HG03432 (cell line): ENCODE data around the gene ZNF592.

Experiments used
- ATAC-seq: cut with Tn5 transposase; IDR thresholded peaks from one replicate; pipeline ENCODE4 v1.9.1; 2021; ENCODE audit warnings: mild to moderate bottlenecking, moderate library complexity; ENCODE audit not compliant: unreplicated experiment

Gene ZNF592

DNA sequence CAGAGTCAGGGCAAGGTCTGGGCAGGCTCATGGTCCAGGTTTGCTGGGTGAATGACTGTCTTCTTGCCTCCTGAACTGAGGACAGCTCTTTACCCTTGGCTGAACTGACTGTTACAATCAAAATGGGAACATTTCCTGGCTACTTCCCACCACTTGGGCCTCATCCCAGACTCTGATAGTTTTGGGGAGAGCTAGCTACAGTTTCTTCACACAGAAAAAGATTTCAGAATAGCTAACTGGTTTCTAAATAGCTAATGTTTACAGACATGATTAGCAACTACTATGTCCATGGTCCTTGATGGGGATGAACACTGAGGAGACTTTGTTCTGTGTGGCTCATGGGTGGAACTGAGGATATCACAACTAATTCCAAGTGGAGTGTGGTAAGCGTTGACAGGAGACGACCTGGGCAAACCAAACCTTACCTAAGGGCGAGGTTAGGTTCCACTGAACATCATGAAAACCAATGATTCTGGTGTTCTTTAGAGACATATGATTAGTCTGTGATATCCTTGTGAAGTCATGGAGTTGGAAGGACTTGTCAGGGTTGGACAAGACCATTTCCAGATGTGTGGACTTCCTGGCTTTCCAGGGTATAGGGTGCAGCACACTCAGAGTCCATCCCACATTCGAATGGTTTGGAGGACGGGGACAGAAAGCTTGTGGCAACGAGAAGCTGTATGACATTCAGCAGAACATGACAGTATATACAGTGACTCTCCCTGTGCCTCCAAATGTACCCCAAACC lies 76.0 kb downstream of the ZNF592 start:
- ATAC-seq = no peak

DNA sequence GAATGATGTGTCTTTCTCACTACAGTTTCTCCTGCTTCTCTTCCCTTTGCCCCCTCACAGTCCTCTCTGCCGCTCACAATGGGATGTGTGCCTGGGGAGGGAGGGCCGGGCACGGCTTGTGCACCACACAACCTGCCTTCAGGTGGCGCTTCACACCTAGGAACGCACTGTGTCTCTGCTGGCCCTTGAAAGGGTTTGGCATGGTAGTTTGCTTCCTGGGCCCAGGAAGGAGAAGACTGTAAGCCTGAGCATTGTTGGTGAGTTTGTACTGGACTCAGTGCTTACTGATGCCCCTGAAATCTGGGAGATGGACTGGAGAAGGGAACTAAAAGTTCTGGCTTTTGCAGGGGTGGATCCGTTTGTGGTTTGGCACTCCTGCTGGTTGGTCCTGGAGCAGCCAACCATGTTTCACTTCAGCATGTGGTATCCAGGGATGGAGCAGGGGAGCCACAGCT lies 78.0 kb downstream of the ZNF592 start:
- no peak for ATAC-seq

DNA sequence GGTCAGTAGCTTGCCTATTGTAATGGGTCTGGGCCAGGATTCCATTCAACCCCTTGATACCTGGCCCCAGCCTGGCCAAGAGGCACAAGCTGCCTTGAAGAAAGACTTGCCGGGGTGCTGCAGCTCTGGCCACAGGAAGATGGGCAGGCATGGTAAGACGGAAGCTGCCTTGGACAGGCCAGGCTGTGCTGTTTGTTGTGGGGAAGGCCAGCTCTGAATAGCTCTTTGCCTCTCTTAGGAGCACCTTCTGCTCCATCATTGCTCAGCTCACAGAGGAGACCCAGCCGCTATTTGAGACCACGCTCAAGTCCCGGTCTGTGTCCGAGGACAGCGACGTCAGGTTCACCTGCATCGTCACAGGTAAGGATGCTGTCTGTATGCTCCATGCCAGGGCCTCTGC lies 78.9 kb downstream of the ZNF592 start:
- ATAC-seq = no peak

DNA sequence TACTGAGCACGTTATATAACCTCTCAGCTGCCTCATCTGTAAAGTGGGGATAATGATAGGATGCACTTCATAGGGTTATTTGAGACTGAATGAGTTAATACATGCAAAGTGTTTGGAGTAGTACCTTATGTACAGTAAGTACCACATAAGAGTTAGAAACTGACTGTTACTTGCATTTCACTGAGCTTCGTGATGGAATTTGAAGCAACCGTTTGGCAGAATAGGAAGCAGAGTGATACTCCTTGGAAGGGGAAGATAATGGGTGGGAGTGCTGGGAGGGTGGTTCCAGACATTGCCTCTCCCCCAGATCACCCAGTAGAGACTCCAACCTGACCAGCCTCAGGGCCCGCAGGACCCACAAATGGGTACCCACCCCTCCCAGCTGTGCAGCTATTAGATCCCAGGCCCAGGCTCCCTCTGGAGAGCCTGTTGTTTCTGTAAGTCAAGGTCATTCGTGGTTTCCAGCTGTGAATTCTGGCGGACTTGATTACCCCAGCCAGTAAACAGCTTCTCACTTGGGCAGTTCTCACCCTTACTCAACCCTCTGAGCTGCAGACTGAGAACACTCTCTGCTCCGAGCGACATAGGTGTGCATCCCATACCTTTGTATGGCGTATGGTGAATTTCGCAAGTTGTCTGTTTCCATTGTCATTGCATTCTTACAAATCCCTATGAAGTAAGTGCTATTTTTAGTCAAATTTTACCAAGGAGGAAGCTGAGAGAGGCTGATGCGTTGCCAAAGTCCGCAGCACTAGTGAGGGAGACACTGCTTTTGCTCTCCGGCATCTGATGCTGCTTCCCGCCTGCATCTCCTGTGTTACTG lies 79.9 kb downstream of the ZNF592 start:
- no peak for ATAC-seq

DNA sequence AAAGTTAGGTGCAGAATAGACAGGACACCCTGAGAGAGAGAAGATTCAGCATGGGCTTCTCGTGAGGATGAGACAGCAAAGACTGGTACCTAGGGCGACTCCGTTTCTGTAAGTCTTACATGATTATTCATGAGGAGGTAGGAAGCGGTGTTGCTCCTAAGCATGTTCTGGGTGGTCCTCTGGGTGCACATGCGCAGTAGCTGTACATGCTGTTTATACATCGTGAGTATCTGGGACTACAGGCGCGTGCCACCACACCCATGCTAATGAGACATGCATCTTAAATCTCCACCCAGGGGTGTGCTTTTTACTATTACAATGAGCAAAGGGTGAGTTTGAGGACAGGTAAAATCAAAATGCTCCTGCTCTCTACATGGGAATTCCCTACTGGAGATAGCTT lies 81.0 kb downstream of the ZNF592 start:
- no peak for ATAC-seq

DNA sequence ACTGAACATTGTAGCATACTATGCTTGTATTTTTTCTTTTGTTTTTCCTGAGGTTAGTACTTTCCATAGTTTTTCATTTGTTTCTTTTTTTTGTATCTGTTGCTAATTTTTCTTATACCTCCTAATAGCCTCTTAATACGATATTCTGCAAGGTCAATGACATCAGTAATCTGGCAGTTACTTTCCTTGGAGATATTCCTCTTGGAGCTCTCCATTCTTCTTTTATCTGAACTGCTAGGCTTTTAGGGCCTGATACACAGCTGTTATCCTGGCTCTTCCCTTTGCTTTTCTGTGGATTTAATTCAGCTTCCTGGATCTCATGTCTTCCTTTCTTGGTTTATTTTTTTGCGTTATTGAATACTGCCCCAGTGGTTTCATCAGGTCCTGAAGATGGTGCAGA lies 81.6 kb downstream of the ZNF592 start:
- no peak for ATAC-seq

DNA sequence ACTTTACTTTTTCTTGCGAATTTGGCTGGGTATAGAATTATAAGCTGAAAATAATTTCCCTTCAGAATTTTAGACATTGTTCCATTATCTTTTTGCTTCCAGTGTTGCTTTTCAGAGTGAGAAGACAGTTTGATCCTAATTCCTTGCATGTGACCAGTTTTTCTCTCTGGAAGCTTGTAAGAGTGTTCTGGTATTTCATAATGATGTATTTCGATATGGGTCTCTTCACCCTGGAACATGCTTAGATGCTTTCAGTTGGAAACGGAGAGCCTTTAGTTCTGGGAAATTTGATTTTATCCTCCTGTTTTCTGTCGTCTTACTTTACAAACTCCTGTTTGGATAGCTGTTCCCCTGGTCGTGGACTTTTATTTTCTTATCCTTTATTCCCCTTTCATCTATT lies 82.6 kb downstream of the ZNF592 start:
- no peak for ATAC-seq

DNA sequence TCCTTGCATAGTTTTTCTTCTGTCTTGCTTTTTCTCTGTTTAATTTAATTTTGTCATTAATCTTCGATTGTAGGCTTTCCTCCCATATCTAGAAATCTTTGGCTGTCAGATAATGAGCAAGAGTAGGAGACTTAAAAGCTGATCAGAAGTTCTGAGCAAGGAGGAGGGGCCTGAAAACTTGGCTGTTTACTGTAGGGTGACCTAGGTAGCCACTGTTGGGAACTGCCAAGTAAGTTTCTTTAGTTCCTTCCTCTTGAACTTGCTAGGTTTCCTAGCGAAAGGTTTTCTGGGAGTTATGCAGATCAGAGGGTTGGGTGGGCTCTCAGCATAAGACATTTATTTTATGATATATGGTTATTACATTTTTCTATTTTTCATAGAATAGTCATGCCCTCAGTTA lies 83.2 kb downstream of the ZNF592 start:
- ATAC-seq = no peak

DNA sequence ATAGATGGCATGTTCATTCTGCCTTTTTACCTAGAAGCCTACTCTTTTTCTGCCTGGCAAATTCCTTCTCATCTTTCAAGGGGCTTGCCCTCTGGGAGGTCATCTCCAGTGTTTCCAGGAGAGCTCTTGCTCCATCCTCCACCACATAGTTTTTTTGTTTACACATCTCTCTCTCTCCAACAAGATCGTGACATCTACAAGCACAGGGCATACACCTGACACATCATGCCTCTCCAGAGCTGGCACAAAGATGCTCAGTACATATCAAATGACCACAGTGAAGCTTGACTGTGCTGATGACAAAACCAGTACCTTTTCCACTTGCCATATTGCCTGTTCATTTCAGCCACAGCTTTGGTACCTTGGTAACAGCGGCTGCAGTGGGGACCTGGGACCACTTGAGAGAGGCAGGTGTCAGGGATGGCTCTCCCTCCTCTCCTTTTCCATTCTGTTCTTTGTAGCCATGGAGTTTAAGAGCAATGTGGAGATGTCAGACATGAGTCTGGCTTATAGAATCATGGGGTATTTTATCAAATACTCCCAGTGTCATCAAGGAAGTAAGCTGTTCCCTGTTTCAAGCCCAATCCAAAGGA lies 84.2 kb downstream of the ZNF592 start:
- ATAC-seq = no peak

DNA sequence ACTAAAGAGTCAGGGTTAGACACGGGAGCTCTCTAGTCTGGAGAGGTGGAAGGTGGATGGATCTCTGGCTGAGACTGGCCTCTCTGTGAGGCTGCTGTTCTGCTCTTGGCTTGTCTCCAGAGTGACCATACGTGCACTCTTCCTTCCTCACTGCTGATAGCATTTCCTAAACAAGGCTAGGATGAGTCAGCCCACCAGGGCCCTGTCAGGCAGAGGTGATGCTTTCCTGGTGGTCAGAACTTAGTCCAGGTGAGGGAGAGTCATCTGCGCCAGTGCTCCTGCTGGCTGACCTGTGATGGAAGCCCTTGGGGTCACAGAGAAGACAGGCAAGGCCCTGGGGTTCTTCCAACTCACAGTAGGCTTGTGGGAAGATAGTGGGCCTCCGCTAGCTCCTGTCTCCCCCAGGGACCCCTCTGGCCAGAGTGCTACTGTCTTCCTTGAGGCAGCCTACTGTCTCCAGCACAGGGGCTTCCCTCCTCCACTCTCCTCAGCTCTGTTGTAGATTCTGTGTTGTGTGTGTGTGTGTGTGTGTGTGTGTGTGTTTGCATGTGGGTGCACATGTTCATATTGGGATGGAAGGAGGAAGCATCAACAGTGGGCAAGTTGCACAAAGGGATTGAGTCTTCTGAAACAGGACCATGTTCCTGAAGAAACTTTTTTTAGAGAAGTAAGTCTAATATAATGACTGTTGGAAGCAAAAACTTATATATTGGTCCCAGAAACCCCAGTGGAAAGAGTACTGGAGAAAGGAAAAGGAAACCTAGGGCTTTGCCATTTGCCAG lies 85.2 kb downstream of the ZNF592 start:
- no peak for ATAC-seq

DNA sequence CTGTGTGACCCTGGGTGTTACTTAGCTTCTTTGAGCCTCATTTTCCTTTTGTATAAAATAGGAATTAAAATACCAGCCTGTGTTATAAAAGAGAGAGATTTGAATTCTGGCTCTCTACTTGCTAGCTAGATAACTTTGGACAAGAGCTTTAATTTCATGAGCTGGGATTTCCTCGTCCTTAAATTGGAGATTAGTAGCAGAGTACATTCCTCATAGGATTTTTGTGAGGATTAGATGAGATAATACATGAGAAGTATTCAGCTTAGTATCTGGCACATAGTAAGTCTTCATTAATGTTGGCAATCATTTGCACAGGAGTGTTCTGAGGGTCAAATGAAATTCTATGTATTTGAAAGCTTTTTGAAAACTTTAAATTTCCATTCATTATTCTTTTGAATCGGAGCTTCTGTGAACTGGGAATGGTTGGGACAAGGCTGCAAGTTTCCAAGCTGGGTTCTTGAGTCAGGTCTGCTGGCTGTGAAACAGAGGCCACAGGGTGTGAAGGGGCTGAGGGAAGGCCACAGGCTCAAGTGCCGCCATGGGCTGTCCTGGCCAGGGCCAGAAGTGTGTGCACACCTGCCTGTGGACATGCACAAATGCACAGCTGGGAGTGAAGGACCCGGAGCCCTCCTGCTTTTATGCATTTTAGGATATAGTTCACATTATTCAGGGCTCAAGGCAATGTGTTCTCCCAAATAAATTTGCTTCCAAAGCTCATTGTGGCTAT lies 86.0 kb downstream of the ZNF592 start:
- ATAC-seq = no peak

DNA sequence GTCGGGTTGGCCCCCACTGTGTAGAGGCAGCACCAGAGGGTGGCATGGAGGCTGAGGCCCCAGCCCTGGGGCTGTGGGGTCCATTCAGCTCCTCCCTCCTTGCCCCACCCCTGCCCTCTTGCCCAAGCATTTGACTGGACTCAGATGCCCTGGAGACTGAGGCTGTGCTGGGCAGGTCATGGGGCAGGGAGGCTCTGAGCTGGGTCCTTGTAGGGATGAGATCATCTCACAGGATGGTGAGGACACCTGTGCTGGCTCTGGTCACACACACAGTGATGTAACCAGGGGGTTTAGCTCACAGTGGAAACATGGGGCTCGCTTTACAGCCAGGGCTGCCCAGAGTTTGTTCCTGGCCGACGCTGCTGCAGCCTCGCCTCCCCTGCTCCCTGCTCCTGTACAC lies 86.6 kb downstream of the ZNF592 start:
- ATAC-seq = no peak

DNA sequence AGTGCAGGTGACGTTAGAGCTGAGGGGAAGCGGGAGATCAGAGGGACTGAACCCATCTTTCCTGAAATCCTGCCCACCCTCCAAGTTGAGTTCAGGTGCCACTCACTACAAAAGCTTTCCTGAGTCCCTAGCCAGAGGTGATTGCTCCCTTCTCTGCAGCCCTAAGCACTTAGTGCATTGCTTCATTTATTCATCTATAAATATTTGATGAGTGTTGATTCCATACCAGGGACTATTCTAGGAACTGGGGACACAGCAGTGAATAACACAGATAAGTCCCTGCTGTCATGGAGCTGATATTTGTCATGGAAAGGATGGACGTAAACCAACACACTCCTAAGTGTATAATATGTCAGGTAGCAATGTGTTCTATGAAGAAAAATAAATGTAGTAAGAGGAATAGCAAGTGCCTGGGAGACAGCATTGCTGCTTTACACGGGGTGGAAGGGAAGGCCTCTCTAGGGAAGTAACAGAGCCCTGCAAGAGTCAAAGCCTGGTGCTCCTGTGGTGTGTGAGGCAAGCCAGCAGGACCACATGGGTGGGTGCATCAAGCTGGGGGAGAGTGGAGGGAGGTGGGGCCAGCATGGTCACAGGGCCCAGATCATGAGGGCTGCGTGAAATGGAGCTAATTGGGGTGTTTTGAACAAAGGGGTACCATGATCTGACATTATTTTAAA lies 87.4 kb downstream of the ZNF592 start:
- ATAC-seq = no peak

DNA sequence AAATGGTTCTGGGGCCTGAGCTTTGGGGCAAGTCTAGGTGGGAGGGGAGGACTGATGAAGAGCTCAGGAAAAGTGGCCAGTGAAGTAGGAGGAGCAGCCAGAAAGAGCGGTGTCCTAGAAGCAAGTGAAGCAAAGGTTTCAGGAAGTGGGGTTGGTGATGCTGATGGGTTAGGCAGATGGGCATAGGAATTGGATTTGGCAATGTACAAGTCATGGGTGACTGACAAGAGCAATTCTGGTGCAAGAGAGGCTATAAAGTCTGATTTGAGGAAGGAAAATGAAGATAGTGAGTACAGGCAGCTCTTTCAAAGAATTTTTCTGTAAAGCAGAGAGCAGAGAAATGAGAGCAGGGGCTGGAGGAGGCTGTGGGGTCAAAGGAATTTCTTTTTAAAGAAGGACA lies 88.5 kb downstream of the ZNF592 start:
- ATAC-seq = no peak

DNA sequence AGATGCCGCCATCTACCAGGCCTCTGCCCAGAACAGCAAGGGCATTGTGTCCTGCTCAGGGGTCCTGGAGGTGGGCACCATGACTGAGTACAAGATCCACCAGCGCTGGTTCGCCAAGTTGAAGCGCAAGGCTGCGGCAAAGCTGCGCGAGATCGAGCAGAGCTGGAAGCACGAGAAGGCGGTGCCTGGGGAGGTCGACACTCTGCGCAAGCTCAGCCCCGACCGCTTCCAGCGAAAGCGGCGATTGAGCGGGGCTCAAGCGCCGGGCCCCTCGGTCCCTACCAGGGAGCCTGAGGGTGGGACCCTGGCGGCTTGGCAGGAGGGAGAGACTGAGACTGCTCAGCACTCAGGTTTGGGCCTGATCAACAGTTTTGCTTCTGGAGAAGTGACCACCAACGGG lies 91.3 kb downstream of the ZNF592 start:
- no peak for ATAC-seq

DNA sequence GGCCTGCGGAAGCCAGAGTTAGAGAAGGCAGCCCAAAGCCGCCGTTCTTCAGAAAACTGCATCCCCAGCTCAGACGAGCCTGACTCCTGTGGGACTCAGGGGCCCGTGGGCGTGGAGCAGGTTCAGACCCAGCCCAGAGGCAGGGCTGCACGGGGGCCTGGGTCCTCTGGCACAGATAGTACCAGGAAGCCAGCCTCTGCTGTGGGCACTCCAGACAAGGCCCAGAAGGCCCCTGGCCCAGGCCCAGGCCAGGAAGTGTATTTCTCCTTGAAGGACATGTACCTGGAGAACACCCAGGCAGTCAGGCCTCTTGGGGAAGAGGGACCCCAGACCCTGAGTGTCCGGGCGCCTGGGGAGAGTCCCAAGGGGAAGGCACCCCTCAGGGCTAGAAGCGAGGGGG lies 91.9 kb downstream of the ZNF592 start:
- no peak for ATAC-seq

DNA sequence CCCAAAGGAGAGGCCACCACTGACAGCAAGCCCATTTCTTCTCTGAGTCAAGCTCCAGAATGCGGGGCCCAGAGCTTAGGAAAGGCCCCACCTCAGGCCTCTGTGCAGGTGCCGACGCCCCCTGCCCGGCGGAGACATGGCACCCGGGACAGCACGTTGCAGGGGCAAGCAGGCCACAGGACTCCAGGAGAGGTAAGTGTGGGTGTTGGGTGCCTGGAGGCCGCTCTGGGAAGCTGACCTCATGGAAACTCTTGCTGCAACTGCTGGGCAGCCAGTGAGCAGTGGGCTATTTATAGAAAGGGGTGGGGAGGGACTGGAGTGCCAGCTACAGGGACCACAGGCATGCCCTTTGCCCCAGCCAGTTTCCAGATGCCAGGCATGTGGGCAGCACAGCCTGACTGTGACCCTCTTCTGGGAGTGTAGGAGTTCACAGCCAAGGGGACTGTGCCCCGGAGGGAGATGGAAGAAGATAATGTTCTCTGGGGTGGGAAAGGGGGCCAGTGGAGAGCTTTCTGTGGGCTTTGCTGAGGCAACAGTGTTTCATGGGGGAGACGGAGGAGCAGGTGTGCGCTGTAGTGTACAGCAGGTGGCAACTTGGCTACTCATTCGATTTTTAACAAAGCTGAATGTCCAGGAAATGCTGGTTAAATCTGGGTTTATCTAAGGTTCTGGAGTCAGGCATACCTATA lies 92.5 kb downstream of the ZNF592 start:
- no peak for ATAC-seq

DNA sequence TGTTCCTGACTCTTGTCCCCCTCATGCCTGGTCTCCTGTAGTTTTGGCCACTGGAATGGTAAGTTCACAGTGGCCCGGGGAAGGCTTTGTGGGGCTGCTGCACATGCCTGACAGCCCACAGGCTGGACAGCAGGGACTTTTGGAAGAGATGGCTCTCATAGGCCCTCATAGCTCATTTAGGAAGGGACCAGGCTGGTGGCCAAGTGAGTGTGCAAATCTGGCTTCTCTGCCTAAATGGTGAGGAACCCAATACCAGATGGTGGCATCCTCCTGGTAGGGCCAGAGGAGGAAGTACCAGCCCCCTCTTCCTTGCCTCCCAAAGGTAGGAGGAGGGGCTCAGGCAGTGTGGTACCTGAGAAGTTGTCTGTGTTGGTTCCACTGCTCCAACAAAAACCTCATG lies 94.4 kb downstream of the ZNF592 start:
- ATAC-seq = no peak

DNA sequence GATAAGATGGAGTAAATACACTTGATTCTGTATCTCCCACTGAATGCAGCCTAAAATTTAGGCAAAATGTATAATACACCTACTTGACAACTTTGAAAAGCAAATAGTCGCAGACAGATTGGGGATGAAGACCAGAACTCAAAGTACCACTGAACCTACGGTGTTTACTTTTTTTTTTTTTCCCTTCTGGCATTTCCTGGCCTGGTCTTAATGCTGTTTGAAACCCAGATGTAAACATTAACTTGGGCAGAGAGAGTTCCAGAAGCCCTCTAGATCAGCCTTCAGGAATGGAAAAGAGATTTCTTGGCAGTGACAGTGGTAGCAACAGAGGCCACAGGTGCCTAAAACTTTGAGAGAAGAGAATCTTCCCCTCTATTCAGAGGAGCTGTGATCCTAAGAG lies 96.6 kb downstream of the ZNF592 start:
- ATAC-seq = no peak
